B cell (primary cell): ENCODE results near the gene PCDH1.

Source experiments
- CTCF ChIP-seq: fragments of 200-600 bp; IDR thresholded peaks from one replicate; pipeline ENCODE4 v1.8.0; 2022; ENCODE audit warnings: antibody characterized with exemption, mild to moderate bottlenecking
- EZH2 ChIP-seq: IDR thresholded peaks from 2 replicates; pipeline ENCODE4 v1.6.1; 2012; ENCODE audit warnings: borderline replicate concordance, low read depth, mild to moderate bottlenecking, moderate library complexity, low read length; ENCODE audit not compliant: insufficient read depth, poor library complexity, severe bottlenecking

DNA sequence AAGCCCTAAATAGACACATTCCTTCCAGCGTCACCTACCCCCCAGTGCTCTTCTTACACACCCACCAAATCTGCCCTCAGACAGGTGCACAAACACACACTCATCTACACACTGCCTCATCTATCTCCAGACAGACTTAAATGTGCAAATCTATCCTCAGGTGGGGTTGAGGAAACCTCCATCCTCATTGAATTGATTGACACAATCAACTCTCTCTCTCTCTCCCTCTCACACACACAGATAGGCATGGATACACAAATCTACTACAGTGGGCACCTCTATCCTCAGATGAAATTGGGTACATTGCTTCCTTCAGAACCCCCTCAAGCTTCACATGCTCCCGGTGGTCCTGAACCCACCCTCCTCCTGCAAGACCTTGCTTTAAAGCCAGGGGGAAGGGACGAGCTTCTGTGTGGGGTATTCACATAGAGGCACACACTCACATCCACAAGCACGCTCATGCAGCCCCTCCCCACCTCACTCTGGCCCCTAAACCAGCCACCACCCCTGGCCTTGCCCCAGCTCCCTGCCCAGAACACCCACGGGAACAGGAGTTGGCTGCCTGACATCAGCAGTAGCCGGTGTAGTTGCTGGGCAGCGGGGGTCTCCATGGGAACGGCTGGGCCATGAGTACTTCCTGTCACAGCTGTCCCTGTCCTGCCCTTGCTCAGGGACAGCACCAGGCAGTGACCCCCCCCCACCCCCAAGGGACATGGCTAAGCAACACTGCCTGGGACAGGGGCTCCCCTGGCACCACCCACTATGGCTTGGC lies 22.8 kb downstream of the PCDH1 start:
- no peak for TF ChIP-seq CTCF
- no peak for TF ChIP-seq EZH2
